Transverse colon (tissue), 4 donors: ENCODE measurements around the gene TTLL5.

Experiments
- EP300 ChIP-seq: sonication (generic); formaldehyde crosslinking; IDR thresholded peaks from one replicate; pipeline ENCODE4 v1.6.1; 2017; ENCODE audit warnings: antibody characterized with exemption, low read depth
- POLR2A ChIP-seq: fragments of 450-650 bp; IDR thresholded peaks from one replicate; pipeline ENCODE4 v1.6.1; 2016; ENCODE audit warnings: antibody characterized with exemption, mild to moderate bottlenecking, moderate library complexity
- POLR2AphosphoS5 ChIP-seq, 3 donors: sonication (generic); formaldehyde crosslinking; IDR thresholded peaks; one replicate each; pipeline ENCODE4 v1.6.1; 2016; ENCODE audit warnings: antibody characterized with exemption in 3 of 3
- TF ChIP-seq, protein P1 (sequence below), 5 experiments: fragments of 200-600 bp in 3 of 5; fragments of 450-650 bp in 2 of 5; sonication (generic) in 3 of 5; IDR thresholded peaks; 1 replicate in 2 of 5; 2 replicates in 3 of 5; pipeline ENCODE4 v1.5.1; 2016 to 2017; ENCODE audit warnings: antibody characterized with exemption in 5 of 5, inconsistent platforms in 3 of 5, mild to moderate bottlenecking in 2 of 5, moderate library complexity in 1 of 5

DNA sequence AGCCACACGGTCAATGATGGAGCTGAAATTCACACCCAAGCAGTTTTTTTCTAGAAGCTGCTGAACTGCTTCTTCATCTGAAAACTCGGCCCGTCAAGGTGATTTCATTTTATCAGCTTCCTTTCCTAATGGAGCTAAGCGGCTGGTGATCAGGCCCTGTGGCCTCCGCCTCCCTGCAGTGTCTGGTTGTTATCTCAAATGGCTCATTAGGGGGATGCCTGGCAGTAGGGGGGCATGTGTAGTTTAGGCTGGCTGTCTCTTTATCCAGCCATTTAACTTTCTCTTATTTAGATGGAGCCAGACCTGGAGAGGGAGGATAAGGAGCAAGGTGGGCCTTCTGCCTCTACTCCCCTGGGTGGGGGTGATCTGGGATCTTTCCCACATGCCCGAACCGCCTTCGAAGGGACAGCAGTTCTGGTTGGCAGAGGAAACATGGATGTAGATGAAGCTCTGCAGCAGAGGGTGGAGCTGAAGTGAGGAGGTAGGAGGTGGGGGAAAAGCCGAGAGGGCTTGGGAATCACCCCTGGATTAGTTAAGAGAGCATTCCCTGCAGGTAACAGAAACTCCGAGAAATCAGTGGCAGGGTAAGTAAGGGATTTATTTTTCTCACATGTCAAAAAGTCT lies 256.4 kb downstream of the TTLL5 start:
- TF ChIP-seq POLR2A (no peak), POLR2AphosphoS5 (IDR thresholded peaks at IDR 0.05) (no peak), EP300 (no peak)
- TF ChIP-seq, protein P1, sequence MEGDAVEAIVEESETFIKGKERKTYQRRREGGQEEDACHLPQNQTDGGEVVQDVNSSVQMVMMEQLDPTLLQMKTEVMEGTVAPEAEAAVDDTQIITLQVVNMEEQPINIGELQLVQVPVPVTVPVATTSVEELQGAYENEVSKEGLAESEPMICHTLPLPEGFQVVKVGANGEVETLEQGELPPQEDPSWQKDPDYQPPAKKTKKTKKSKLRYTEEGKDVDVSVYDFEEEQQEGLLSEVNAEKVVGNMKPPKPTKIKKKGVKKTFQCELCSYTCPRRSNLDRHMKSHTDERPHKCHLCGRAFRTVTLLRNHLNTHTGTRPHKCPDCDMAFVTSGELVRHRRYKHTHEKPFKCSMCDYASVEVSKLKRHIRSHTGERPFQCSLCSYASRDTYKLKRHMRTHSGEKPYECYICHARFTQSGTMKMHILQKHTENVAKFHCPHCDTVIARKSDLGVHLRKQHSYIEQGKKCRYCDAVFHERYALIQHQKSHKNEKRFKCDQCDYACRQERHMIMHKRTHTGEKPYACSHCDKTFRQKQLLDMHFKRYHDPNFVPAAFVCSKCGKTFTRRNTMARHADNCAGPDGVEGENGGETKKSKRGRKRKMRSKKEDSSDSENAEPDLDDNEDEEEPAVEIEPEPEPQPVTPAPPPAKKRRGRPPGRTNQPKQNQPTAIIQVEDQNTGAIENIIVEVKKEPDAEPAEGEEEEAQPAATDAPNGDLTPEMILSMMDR (IDR thresholded peaks at IDR 0.05): no peak
